SK-N-SH treated with all-trans-retinoic acid at 6 μM for 48 hours (cell line): ENCODE data around the gene RAD9B.

Experiments
- ATAC-seq: fragments of 200-7000 bp; cut with Tn5 transposase; 3 replicates; pipeline ENCODE4 v1.9.1; 2020; ENCODE audit warnings: mild to moderate bottlenecking, moderate library complexity
- ARNTL ChIP-seq: fragments of 450-650 bp; formaldehyde crosslinking; IDR thresholded peaks from 2 replicates; pipeline ENCODE4 v1.5.0; 2020; ENCODE audit warnings: low read depth, mild to moderate bottlenecking, moderate library complexity, borderline replicate concordance
- CREB5 ChIP-seq: fragments of 250-450 bp; sonication (Bioruptor Pico); IDR thresholded peaks from 2 replicates; pipeline ENCODE4 v1.5.1; 2020; ENCODE audit warnings: low read depth, mild to moderate bottlenecking, moderate library complexity
- CSDC2 ChIP-seq: fragments of 250-450 bp; sonication (Bioruptor Pico); IDR thresholded peaks from 2 replicates; pipeline ENCODE4 v1.5.0; 2020; ENCODE audit warnings: mild to moderate bottlenecking, moderate library complexity
- GLIS3 ChIP-seq: fragments of 250-450 bp; sonication (Bioruptor Pico); IDR thresholded peaks from 2 replicates; pipeline ENCODE4 v1.5.0; 2020; ENCODE audit warnings: mild to moderate bottlenecking, moderate library complexity
- ISL1 ChIP-seq: fragments of 250-450 bp; sonication (Bioruptor Pico); IDR thresholded peaks from 2 replicates; pipeline ENCODE4 v2.1.2; 2022; ENCODE audit warnings: mild to moderate bottlenecking, moderate library complexity
- OSR1 ChIP-seq: fragments of 250-450 bp; sonication (Bioruptor Pico); IDR thresholded peaks from 2 replicates; pipeline ENCODE4 v1.8.0; 2022; ENCODE audit warnings: moderate library complexity, mild to moderate bottlenecking, inconsistent platforms
- PATZ1 ChIP-seq: fragments of 250-450 bp; sonication (Bioruptor Pico); IDR thresholded peaks from 2 replicates; pipeline ENCODE4 v1.8.0; 2020; ENCODE audit warnings: mild to moderate bottlenecking, moderate library complexity, borderline replicate concordance
- POU6F1 ChIP-seq: fragments of 250-450 bp; sonication (Bioruptor Pico); IDR thresholded peaks from 2 replicates; pipeline ENCODE4 v1.8.0; 2021; ENCODE audit warnings: low read depth, mild to moderate bottlenecking, moderate library complexity, borderline replicate concordance
- PPARA ChIP-seq: fragments of 250-450 bp; sonication (Bioruptor Pico); IDR thresholded peaks from 2 replicates; pipeline ENCODE4 v1.5.0; 2020; ENCODE audit warnings: mild to moderate bottlenecking, borderline replicate concordance
- RARB ChIP-seq: fragments of 250-450 bp; sonication (Bioruptor Pico); IDR thresholded peaks from 2 replicates; pipeline ENCODE4 v1.8.0; 2021; ENCODE audit warnings: mild to moderate bottlenecking, moderate library complexity
- SNAI2 ChIP-seq: fragments of 250-450 bp; sonication (Bioruptor Pico); IDR thresholded peaks from 2 replicates; pipeline ENCODE4 v1.5.0; 2020; ENCODE audit warnings: mild to moderate bottlenecking, moderate library complexity
- TCF4 ChIP-seq: fragments of 250-450 bp; sonication (Bioruptor Pico); IDR thresholded peaks from 2 replicates; pipeline ENCODE4 v1.8.0; 2021; ENCODE audit warnings: mild to moderate bottlenecking, moderate library complexity, borderline replicate concordance
- TOX ChIP-seq: fragments of 250-450 bp; sonication (Bioruptor Pico); IDR thresholded peaks from 2 replicates; pipeline ENCODE4 v1.8.0; 2021; ENCODE audit warnings: mild to moderate bottlenecking, moderate library complexity, borderline replicate concordance
- TSHZ2 ChIP-seq: fragments of 250-450 bp; sonication (Bioruptor Pico); IDR thresholded peaks from 2 replicates; pipeline ENCODE4 v1.5.0; 2020; ENCODE audit warnings: mild to moderate bottlenecking, moderate library complexity
- ZC3H10 ChIP-seq: fragments of 250-450 bp; sonication (Bioruptor Pico); IDR thresholded peaks from 2 replicates; pipeline ENCODE4 v1.5.1; 2021; ENCODE audit warnings: mild to moderate bottlenecking, moderate library complexity
- ZFP3 ChIP-seq: fragments of 250-450 bp; sonication (Bioruptor Pico); IDR thresholded peaks from 2 replicates; pipeline ENCODE4 v1.5.0; 2020; ENCODE audit warnings: mild to moderate bottlenecking, moderate library complexity
- ZFP30 ChIP-seq: fragments of 450-650 bp; formaldehyde crosslinking; IDR thresholded peaks from 2 replicates; pipeline ENCODE4 v1.5.0; 2022; ENCODE audit warnings: mild to moderate bottlenecking, moderate library complexity
- ZNF565 ChIP-seq: fragments of 450-650 bp; formaldehyde crosslinking; conservative IDR thresholded peaks from 2 replicates; pipeline ENCODE4 v1.5.0; 2020; ENCODE audit warnings: low read depth, mild to moderate bottlenecking, moderate library complexity
- ZNF70 ChIP-seq: fragments of 450-650 bp; formaldehyde crosslinking; IDR thresholded peaks from 2 replicates; pipeline ENCODE4 v1.5.0; 2020; ENCODE audit warnings: mild to moderate bottlenecking, moderate library complexity

Gene RAD9B

GRCh38 chr12:110528277-110528839 lies 26.2 kb downstream of the RAD9B start:
- no peak for TF ChIP-seq OSR1 (CRISPR knock-in tag)
- TF ChIP-seq PATZ1: no peak
- no peak for TF ChIP-seq ZFP30 (CRISPR knock-in tag)
- TF ChIP-seq PPARA: no peak
- TF ChIP-seq TCF4: no peak
- TF ChIP-seq TOX (CRISPR knock-in tag): no peak
- no peak for ATAC-seq

GRCh38 chr12:110530511-110530910 lies 28.4 kb downstream of the RAD9B start:
- ATAC-seq: no peak
- no peak for TF ChIP-seq SNAI2
- no peak for TF ChIP-seq PPARA
- no peak for TF ChIP-seq POU6F1 (CRISPR knock-in tag)
- no peak for TF ChIP-seq ZC3H10 (CRISPR knock-in tag)
- no peak for TF ChIP-seq PATZ1
- TF ChIP-seq GLIS3 (CRISPR knock-in tag): no peak
- no peak for TF ChIP-seq ZFP3 (CRISPR knock-in tag)
- no peak for TF ChIP-seq TSHZ2 (CRISPR knock-in tag)
- TF ChIP-seq ARNTL (CRISPR knock-in tag): no peak
- TF ChIP-seq TOX (CRISPR knock-in tag): no peak
- no peak for TF ChIP-seq CSDC2 (CRISPR knock-in tag)
- no peak for TF ChIP-seq ZNF70
- TF ChIP-seq RARB (CRISPR knock-in tag): no peak
- TF ChIP-seq ZNF565 (CRISPR knock-in tag): no peak
- TF ChIP-seq CREB5 (CRISPR knock-in tag): no peak
- no peak for TF ChIP-seq TCF4

- peak; percentile 82 for ATAC-seq
- no peak for TF ChIP-seq SNAI2
- 0 out of 2 replicates have a peak, but pooled peaks have one; percentile 9 for TF ChIP-seq ISL1
- no peak for TF ChIP-seq OSR1 (CRISPR knock-in tag)
- TF ChIP-seq PPARA: no peak
Measured at GRCh38 chr12:110531741-110532333, 29.7 kb downstream of the RAD9B start.

GRCh38 chr12:110532644-110533043 lies 30.5 kb downstream of the RAD9B start:
- no peak for TF ChIP-seq ZFP30 (CRISPR knock-in tag)
- TF ChIP-seq TCF4: no peak
- no peak for TF ChIP-seq ZC3H10 (CRISPR knock-in tag)
- no peak for TF ChIP-seq GLIS3 (CRISPR knock-in tag)
- no peak for ATAC-seq
